ENCODE results near the gene MIA. TPM values are rescaled to one million over a fixed set of nuclear protein-coding genes. Genes with fewer than 3 reads are reported as not detected.
A peak's percentile ranks its signal among the peaks of the same experiment; 100 is the strongest.
"Not testable (repeated sequence)": the region's sequence is repeated elsewhere in the genome, so short reads cannot be mapped to it uniquely, and the experiment has no call there.

MIA gene
- total and polyA plus RNA-seq, 9 of the 15 experiments (the other 6 are each of a cell fraction or from before 2014, with no cell fraction given) = 0.21 TPM; not detected in 8

- TF ChIP-seq REST (IDR thresholded peaks at IDR 0.05; ENCODE audit: borderline replicate concordance) (peak; percentile 47; the same call in 1 of the 2 replicates), PTRF (tag; IDR thresholded peaks at IDR 0.05) (peak; percentile 35; the same call in 1 of the 2 replicates), ARID3A (IDR thresholded peaks at IDR 0.05; ENCODE audit: borderline replicate concordance, low read depth, low read length) (peak; percentile 68; the same call in 1 of the 2 replicates), RBBP5 (IDR thresholded peaks at IDR 0.05; ENCODE audit: borderline replicate concordance, insufficient read depth, low read length, poor library complexity, severe bottlenecking) (peak; percentile 79), ESRRA (IDR thresholded peaks at IDR 0.05; ENCODE audit: borderline replicate concordance, low read depth) (peak; percentile 92; the same call in 1 of the 2 replicates), ZNF134 (CRISPR knock-in tag; conservative IDR thresholded peaks at IDR 0.05) (peak; percentile 46; the same call in 1 of the 2 replicates), MYC (IDR thresholded peaks at IDR 0.05; ENCODE audit: low read depth, low read length) (peak; percentile 79), MYC (CRISPR knock-in tag; IDR thresholded peaks at IDR 0.05; ENCODE audit: borderline replicate concordance, low read depth) (peak; percentile 41; the same call in 1 of the 2 replicates), MITF (IDR thresholded peaks at IDR 0.05) (peak; percentile 49; the same call in 1 of the 2 replicates), ATF1 (tag; IDR thresholded peaks at IDR 0.05) (peak; percentile 59; the same call in 1 of the 2 replicates), KLF16 (IDR thresholded peaks at IDR 0.05) (peak; percentile 90), EP400 (IDR thresholded peaks at IDR 0.05) (peak; percentile 73), DDX20 (tag; IDR thresholded peaks at IDR 0.05; ENCODE audit: low read depth) (peak; percentile 78; the same call in 1 of the 2 replicates), NR2C1 (tag; IDR thresholded peaks at IDR 0.05) (peak; percentile 82)
- TF ChIP-seq REST (CRISPR knock-in tag; IDR thresholded peaks at IDR 0.05; ENCODE audit: low read depth); ATF1 (CRISPR knock-in tag; IDR thresholded peaks at IDR 0.05); NR2C1 (IDR thresholded peaks at IDR 0.05): not testable (repeated sequence)
These were observed 47.6 kb downstream of the MIA start (continued) for GRCh38 chr19:40822704-40823553.

Data from K562 (cell line).